Measurements from ENCODE around the gene TRMO.

TRMO gene

DNA sequence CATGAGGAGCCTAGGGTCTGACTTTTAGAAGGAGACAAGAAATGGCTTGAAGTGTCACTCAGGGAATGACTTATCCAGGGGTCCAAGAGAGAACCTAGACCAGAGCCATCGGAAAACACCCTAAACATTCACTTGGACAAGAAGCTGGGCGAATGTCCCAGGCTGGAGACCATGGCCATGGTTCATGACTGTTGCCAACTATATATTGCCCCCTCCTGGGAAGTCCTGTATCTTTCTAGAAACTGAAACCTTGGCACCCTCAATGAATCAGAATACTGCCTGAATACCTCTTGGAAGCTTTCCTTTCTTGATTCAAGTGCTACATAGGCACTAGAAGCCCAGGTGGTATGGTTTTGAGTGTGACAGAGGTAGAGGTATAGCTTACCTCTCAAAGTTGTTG is 29.9 kb downstream of the TRMO start:
- no peak for TF ChIP-seq CTCF (IDR thresholded peaks at IDR 0.05)

GRCh38 chr9:97891736-97892135 is 30.6 kb downstream of the TRMO start:
- no peak for TF ChIP-seq CTCF (IDR thresholded peaks at IDR 0.05)

- peak; percentile 79 for TF ChIP-seq CTCF (IDR thresholded peaks at IDR 0.05)
Measured at GRCh38 chr9:97889941-97890887, 32.1 kb downstream of the TRMO start.

- no peak for TF ChIP-seq CTCF (IDR thresholded peaks at IDR 0.05)
Measured at GRCh38 chr9:97880336-97880735, 42.0 kb downstream of the TRMO start.

DNA sequence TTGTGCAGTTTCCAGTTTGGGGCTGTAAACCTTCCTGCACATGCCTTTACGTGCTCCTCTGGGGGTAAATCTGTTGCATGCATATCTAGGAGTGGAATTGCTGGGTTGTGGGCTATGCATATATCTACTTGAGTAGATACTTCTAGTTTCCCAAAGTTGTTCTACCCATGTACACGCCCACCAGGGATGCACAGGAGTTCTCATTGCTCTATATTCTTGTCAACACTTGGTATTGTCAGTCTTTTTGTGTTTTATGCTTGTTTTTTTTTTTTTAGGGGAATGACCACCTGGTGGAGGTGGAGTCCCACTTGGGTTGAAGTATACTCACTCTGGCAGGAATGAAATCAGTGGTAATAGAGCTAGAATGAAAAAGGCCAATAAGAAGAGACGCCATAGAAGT is 46.2 kb downstream of the TRMO start:
- no peak for TF ChIP-seq CTCF (IDR thresholded peaks at IDR 0.05)

GRCh38 chr9:97875111-97875510 is 47.2 kb downstream of the TRMO start:
- no peak for TF ChIP-seq CTCF (IDR thresholded peaks at IDR 0.05)

- TF ChIP-seq CTCF (IDR thresholded peaks at IDR 0.05) = no peak
Measured at GRCh38 chr9:97874624-97875023, 47.7 kb downstream of the TRMO start.
